Left ventricle myocardium inferior (tissue), 1 donor: Measurements from ENCODE around the gene CCDC134. TPM values are rescaled to one million over a fixed set of nuclear protein-coding genes. Genes with fewer than 3 reads are reported as not detected.

Experiments used
- DNase-seq: peaks from one replicate; pipeline ENCODE4 v3.0.0-alpha.2; 2020
- H3K27ac ChIP-seq: fragments of 200-600 bp; replicated peaks from 2 replicates; pipeline ENCODE4 v1.8.0; 2021
- H3K27me3 ChIP-seq: fragments of 200-600 bp; 2 replicates; pipeline ENCODE4 v1.8.0; 2021; ENCODE audit warnings: low read depth
- H3K36me3 ChIP-seq: fragments of 200-600 bp; 2 replicates; pipeline ENCODE4 v1.8.0; 2021
- H3K4me1 ChIP-seq: fragments of 200-600 bp; 2 replicates; pipeline ENCODE4 v1.8.0; 2021
- H3K4me3 ChIP-seq: fragments of 200-600 bp; 2 replicates; pipeline ENCODE4 v1.8.0; 2021; ENCODE audit warnings: mild to moderate bottlenecking, moderate library complexity
- H3K9me3 ChIP-seq: fragments of 200-600 bp; replicated peaks from 2 replicates; pipeline ENCODE4 v1.8.0; 2021
- intact Hi-C: fragments of 100-400 bp; cut with micrococcal nuclease; formaldehyde crosslinking; loops from one replicate; pipeline ENCODE4 v1.11.0; 2022
- total RNA-seq: library from RNA; stranded (reverse); fragmentation: NEBNext Ultra II Directional; extraction: Animal tissue kit (Norgen Biotek cat#: 25700); gene quantifications from one replicate; pipeline ENCODE4 v1.2.1, GENCODE V29; 2021
- TF ChIP-seq, protein P1 (sequence below): fragments of 200-600 bp; IDR thresholded peaks from 2 replicates; pipeline ENCODE4 v1.8.0; 2021; ENCODE audit warnings: antibody characterized with exemption, mild to moderate bottlenecking, borderline replicate concordance
- donor health status: DM: no; HTN: yes; CAD: no; lungs with severe emphysema.

CCDC134 gene
- total RNA-seq, 1 donor from 2014 or later = 3.9 TPM

DNA sequence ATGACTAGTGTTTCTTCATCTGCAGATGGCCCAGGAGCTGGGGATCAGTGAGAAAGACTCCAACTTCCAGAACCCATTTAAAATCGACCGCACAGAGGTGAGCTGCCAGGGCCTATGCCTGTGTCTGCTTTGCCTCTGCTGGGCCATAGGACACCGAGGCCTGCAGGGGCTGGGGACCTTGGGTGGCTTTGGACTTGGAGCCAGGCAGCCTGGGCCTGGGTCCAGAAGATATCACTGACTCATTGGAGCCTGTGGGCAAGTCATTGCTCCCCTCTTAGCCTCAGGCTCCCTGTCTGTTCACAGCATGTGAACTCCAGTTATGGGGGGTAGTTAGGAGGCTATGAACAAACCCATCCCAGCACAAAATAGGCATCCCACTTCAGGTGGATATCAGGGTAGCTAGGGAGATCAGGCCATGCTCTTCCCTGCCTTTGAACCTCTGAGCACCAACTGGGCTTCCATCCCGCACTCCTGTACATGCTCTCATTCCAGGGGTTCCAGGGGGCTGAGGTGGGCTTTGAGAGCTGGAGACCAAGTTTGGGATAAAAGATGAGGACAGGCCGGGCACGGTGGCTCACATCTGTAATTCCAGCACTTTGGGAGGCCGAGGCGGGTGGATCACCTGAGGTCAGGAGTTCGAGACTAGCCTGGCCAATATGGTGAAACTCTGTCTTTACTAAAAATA is 13.4 kb downstream of the CCDC134 start:
- Histone ChIP-seq H3K4me1 (no peaks in the 10 kb centered on the region), H3K27ac (no peak overlapping the region), H3K9me3 (no peaks in the 10 kb centered on the region), H3K36me3 (peaks cover 33% of the 10 kb centered on the region), H3K4me3 (no peak overlapping the region), H3K27me3 (no peaks in the 10 kb centered on the region)
- TF ChIP-seq, protein P1, sequence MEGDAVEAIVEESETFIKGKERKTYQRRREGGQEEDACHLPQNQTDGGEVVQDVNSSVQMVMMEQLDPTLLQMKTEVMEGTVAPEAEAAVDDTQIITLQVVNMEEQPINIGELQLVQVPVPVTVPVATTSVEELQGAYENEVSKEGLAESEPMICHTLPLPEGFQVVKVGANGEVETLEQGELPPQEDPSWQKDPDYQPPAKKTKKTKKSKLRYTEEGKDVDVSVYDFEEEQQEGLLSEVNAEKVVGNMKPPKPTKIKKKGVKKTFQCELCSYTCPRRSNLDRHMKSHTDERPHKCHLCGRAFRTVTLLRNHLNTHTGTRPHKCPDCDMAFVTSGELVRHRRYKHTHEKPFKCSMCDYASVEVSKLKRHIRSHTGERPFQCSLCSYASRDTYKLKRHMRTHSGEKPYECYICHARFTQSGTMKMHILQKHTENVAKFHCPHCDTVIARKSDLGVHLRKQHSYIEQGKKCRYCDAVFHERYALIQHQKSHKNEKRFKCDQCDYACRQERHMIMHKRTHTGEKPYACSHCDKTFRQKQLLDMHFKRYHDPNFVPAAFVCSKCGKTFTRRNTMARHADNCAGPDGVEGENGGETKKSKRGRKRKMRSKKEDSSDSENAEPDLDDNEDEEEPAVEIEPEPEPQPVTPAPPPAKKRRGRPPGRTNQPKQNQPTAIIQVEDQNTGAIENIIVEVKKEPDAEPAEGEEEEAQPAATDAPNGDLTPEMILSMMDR = no peak
- intact Hi-C loops = no loop called here
- no peak for DNase-seq

- DNase-seq = no peak
- Histone ChIP-seq H3K27ac (no peak overlapping the region), H3K27me3 (no peaks in the 10 kb centered on the region), H3K4me3 (no peak overlapping the region), H3K4me1 (no peaks in the 10 kb centered on the region), H3K36me3 (peaks cover 27% of the 10 kb centered on the region), H3K9me3 (no peaks in the 10 kb centered on the region)
- TF ChIP-seq, protein P1 = no peak
- intact Hi-C loops = no loop called here
Observed at GRCh38 chr22:41815716-41816115, 15.2 kb downstream of the CCDC134 start.

DNA sequence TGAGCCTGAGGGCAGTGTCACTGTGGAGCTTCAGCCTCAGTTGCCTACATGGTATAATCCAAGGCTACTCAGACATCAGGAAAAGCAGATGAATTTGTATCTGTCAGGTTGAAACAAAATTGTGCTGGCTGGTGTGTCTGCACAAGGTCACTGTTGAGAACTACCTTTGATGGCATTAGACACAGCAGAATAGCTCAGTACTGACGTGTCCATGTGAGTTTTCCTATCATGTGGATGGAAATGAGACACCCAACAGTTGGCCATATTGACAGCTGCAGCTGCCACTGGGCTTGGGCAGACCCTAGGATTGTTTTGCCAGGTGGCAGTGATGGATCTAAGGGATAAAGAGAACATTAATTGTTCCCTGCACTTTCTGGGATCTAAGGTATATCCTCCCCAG is 15.8 kb downstream of the CCDC134 start:
- intact Hi-C loops = no loop called here
- Histone ChIP-seq H3K9me3 (no peaks in the 10 kb centered on the region), H3K27ac (no peak overlapping the region), H3K27me3 (no peaks in the 10 kb centered on the region), H3K4me3 (no peak overlapping the region), H3K36me3 (peaks cover 26% of the 10 kb centered on the region), H3K4me1 (no peaks in the 10 kb centered on the region)
- TF ChIP-seq, protein P1 = no peak
- DNase-seq = no peak

DNA sequence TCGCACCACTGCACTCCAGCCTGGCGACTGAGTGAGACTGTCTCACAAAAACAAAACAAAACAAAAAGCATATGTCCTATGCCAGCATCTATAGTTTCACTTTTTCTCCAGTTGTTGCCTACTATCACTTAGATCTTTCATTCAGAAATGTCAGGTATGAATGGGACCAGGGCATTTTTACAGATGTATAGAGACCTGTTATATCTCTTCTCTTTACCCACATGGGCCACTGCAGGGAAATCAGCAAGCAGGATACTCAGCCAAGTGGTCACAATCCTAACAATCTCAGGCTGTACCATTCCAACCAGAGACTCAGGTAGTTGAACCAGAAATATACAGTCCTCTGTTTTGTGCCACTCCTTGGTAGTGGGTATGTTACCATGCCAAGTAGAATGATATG is 16.4 kb downstream of the CCDC134 start:
- no peak for DNase-seq

DNA sequence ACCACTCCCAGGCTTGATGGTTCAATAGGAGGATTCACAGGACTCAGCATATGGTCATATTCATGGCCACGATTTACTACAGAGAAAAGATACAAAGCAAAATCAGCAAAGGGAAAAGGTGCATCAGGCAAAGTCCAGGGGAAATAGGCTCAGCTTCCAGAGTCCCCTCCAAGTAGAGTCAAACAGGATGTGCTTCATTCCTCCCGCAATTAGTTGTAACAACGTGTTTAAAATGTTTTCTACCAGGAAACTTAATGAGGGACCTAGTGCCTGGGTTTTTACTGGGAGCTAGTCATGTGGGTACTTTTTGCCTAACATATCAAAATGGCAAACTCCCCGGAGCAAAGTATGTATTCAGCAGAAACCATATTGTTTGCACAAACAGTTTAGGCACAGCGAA is 17.5 kb downstream of the CCDC134 start:
- DNase-seq = no peak
- H3K36me3 ChIP-seq = peaks cover 19% of the 10 kb centered on the region
- no peak overlapping the region for H3K4me3 ChIP-seq
- TF ChIP-seq, protein P1 = no peak
- intact Hi-C loops = no loop called here
- no peak overlapping the region for H3K27ac ChIP-seq
- no peaks in the 10 kb centered on the region for H3K27me3 ChIP-seq
- no peaks in the 10 kb centered on the region for H3K9me3 ChIP-seq
- no peaks in the 10 kb centered on the region for H3K4me1 ChIP-seq

More for the DNA sequence above, 16.4 kb downstream of the CCDC134 start:
- Histone ChIP-seq H3K4me3 (no peak overlapping the region), H3K4me1 (no peaks in the 10 kb centered on the region), H3K27me3 (no peaks in the 10 kb centered on the region), H3K9me3 (no peaks in the 10 kb centered on the region), H3K36me3 (peaks cover 20% of the 10 kb centered on the region), H3K27ac (no peak overlapping the region)
- intact Hi-C loops = no loop called here
- TF ChIP-seq, protein P1 = no peak
